GM23338 (cell line): ENCODE results near the gene GPC6. TPM values are rescaled to one million over a fixed set of nuclear protein-coding genes. Genes with fewer than 3 reads are reported as not detected.

ENCODE experiments used
- ATAC-seq: fragments of 200-7000 bp; cut with Tn5 transposase; 3 replicates; pipeline ENCODE4 v1.9.1; 2020
- DNase-seq: peaks from one replicate; pipeline ENCODE4 v3.0.0-alpha.2; 2015; ENCODE audit warnings: low spot score
- H2AFZ ChIP-seq: fragments of 200-600 bp; sonication (generic); 2 replicates; pipeline ENCODE4 v1.8.0; 2016; ENCODE audit warnings: antibody characterized with exemption, mild to moderate bottlenecking, moderate library complexity
- H3F3A ChIP-seq: fragments of 200-600 bp; sonication (generic); replicated peaks from 2 replicates; pipeline ENCODE4 v1.8.0; 2017; ENCODE audit warnings: antibody characterized with exemption, mixed run types, low read depth
- H3K27ac ChIP-seq: fragments of 200-600 bp; sonication (generic); 2 replicates; pipeline ENCODE4 v1.6.1; 2016; ENCODE audit warnings: low read depth
- H3K27me3 ChIP-seq: fragments of 200-600 bp; sonication (generic); 2 replicates; pipeline ENCODE4 v1.8.0; 2016; ENCODE audit warnings: mild to moderate bottlenecking, mixed run types, moderate library complexity; ENCODE audit not compliant: insufficient read depth
- H3K36me3 ChIP-seq: fragments of 200-600 bp; sonication (generic); 2 replicates; pipeline ENCODE4 v1.8.0; 2016; ENCODE audit warnings: mild to moderate bottlenecking; ENCODE audit not compliant: insufficient read depth
- H3K4me1 ChIP-seq: fragments of 200-600 bp; sonication (generic); 2 replicates; pipeline ENCODE4 v1.8.0; 2016; ENCODE audit warnings: mild to moderate bottlenecking, moderate library complexity; ENCODE audit not compliant: insufficient read depth
- H3K4me2 ChIP-seq: fragments of 200-600 bp; sonication (generic); 2 replicates; pipeline ENCODE4 v1.7.1; 2017; ENCODE audit warnings: mixed run types
- H3K4me3 ChIP-seq: fragments of 200-600 bp; sonication (generic); 2 replicates; pipeline ENCODE4 v1.6.1; 2016; ENCODE audit warnings: mixed run types
- H3K79me2 ChIP-seq: fragments of 200-600 bp; sonication (generic); replicated peaks from 2 replicates; pipeline ENCODE4 v1.8.0; 2017; ENCODE audit warnings: mild to moderate bottlenecking; ENCODE audit not compliant: insufficient read depth
- H3K9me2 ChIP-seq: fragments of 200-600 bp; sonication (generic); 2 replicates; pipeline ENCODE4 v1.8.0; 2017; ENCODE audit not compliant: insufficient read depth
- H4K20me1 ChIP-seq: fragments of 200-600 bp; sonication (generic); replicated peaks from 2 replicates; pipeline ENCODE4 v1.8.0; 2017; ENCODE audit warnings: mild to moderate bottlenecking; ENCODE audit not compliant: insufficient read depth
- H3K27ac Mint-ChIP-seq: 2 replicates; pipeline ENCODE4 v1.8.0; 2020; ENCODE audit warnings: inconsistent platforms, mild to moderate bottlenecking, moderate library complexity, mixed read lengths
- H3K27me3 Mint-ChIP-seq: 3 replicates; pipeline ENCODE4 v1.8.0; 2022; ENCODE audit warnings: low read depth, mild to moderate bottlenecking, moderate library complexity, mixed read lengths, inconsistent platforms; ENCODE audit not compliant: insufficient read depth, poor library complexity
- H3K36me3 Mint-ChIP-seq: 3 replicates; pipeline ENCODE4 v1.8.0; 2021; ENCODE audit warnings: low read depth, mild to moderate bottlenecking, inconsistent platforms, moderate library complexity, mixed read lengths
- H3K4me1 Mint-ChIP-seq: 3 replicates; pipeline ENCODE4 v1.8.0; 2020; ENCODE audit warnings: mild to moderate bottlenecking, inconsistent platforms, mixed read lengths
- H3K4me3 Mint-ChIP-seq: 3 replicates; pipeline ENCODE4 v1.8.0; 2021; ENCODE audit warnings: moderate library complexity, mild to moderate bottlenecking, inconsistent platforms, mixed read lengths
- H3K9me3 Mint-ChIP-seq: 3 replicates; pipeline ENCODE4 v1.8.0; 2020; ENCODE audit warnings: moderate library complexity, mild to moderate bottlenecking, inconsistent platforms, mixed read lengths
- POLR2AphosphoS5 ChIP-seq: IDR thresholded peaks from 2 replicates; pipeline ENCODE4 v1.6.1; 2016; ENCODE audit warnings: antibody characterized with exemption, low read depth
- STAT1 ChIP-seq: IDR thresholded peaks from one replicate; pipeline ENCODE4 v1.6.1; 2016; ENCODE audit warnings: antibody characterized with exemption; ENCODE audit not compliant: unreplicated experiment
- polyA plus RNA-seq: library from polyadenylated mRNA; unstranded; fragments of >200 nt; fragmentation: Nextera tagmentation; extraction: Ambion mirVana; gene quantifications from 2 replicates; pipeline ENCODE4 v1.2.1, GENCODE V29; 2016
- total RNA-seq: library from RNA; depleted of rRNA; stranded (reverse); fragments of >200 nt; shearing (Covaris generic); gene quantifications from 2 replicates; pipeline ENCODE4 v1.2.3, GENCODE V29; 2014
- TF ChIP-seq, protein P1 (sequence below): fragments of 250-450 bp; sonication (Bioruptor Pico); IDR thresholded peaks from 2 replicates; pipeline ENCODE4 v1.5.0; 2020; ENCODE audit warnings: mild to moderate bottlenecking, moderate library complexity
- TF ChIP-seq, protein P2 (sequence below), 2 experiments: fragments of 200-600 bp in 1 of 2; sonication (generic) in 1 of 2; conservative IDR thresholded peaks; 2 replicates each; pipeline versions ENCODE4 v1.5.1 to v1.6.1; 2016 to 2017; ENCODE audit warnings: antibody characterized with exemption in 2 of 2, low read depth in 2 of 2, mild to moderate bottlenecking in 2 of 2, moderate library complexity in 1 of 2
- TF ChIP-seq, protein P3 (sequence below): IDR thresholded peaks from one replicate; pipeline ENCODE4 v1.6.1; 2018; ENCODE audit warnings: antibody characterized with exemption; ENCODE audit not compliant: unreplicated experiment
- TF ChIP-seq, protein P4 (sequence below): IDR thresholded peaks from 2 replicates; pipeline ENCODE4 v1.6.1; 2016; ENCODE audit warnings: antibody characterized with exemption

Gene GPC6
- total and polyA plus RNA-seq, 2 experiments from 2014 or later: 6.4 to 28.6 TPM

DNA sequence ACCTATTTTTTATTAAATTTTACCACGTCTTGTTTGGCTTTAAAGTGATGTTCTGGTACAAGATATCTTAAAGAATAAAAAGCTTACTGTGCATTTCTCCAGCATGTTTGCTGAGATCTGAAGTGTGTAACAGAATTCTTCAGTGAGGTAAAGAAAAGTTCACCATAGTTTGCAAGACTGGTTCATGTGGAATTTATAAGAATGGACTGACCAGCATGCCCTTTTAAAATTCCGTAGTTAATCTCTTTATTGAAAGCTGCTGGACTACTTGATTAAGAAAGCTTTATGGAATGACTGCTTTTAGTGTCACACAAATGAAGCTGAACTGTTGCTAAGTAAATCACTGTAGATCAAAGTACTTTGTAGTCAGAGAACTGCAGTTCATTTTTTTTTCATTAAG is 119.2 kb downstream of the GPC6 start (continued):
- TF ChIP-seq, protein P1, sequence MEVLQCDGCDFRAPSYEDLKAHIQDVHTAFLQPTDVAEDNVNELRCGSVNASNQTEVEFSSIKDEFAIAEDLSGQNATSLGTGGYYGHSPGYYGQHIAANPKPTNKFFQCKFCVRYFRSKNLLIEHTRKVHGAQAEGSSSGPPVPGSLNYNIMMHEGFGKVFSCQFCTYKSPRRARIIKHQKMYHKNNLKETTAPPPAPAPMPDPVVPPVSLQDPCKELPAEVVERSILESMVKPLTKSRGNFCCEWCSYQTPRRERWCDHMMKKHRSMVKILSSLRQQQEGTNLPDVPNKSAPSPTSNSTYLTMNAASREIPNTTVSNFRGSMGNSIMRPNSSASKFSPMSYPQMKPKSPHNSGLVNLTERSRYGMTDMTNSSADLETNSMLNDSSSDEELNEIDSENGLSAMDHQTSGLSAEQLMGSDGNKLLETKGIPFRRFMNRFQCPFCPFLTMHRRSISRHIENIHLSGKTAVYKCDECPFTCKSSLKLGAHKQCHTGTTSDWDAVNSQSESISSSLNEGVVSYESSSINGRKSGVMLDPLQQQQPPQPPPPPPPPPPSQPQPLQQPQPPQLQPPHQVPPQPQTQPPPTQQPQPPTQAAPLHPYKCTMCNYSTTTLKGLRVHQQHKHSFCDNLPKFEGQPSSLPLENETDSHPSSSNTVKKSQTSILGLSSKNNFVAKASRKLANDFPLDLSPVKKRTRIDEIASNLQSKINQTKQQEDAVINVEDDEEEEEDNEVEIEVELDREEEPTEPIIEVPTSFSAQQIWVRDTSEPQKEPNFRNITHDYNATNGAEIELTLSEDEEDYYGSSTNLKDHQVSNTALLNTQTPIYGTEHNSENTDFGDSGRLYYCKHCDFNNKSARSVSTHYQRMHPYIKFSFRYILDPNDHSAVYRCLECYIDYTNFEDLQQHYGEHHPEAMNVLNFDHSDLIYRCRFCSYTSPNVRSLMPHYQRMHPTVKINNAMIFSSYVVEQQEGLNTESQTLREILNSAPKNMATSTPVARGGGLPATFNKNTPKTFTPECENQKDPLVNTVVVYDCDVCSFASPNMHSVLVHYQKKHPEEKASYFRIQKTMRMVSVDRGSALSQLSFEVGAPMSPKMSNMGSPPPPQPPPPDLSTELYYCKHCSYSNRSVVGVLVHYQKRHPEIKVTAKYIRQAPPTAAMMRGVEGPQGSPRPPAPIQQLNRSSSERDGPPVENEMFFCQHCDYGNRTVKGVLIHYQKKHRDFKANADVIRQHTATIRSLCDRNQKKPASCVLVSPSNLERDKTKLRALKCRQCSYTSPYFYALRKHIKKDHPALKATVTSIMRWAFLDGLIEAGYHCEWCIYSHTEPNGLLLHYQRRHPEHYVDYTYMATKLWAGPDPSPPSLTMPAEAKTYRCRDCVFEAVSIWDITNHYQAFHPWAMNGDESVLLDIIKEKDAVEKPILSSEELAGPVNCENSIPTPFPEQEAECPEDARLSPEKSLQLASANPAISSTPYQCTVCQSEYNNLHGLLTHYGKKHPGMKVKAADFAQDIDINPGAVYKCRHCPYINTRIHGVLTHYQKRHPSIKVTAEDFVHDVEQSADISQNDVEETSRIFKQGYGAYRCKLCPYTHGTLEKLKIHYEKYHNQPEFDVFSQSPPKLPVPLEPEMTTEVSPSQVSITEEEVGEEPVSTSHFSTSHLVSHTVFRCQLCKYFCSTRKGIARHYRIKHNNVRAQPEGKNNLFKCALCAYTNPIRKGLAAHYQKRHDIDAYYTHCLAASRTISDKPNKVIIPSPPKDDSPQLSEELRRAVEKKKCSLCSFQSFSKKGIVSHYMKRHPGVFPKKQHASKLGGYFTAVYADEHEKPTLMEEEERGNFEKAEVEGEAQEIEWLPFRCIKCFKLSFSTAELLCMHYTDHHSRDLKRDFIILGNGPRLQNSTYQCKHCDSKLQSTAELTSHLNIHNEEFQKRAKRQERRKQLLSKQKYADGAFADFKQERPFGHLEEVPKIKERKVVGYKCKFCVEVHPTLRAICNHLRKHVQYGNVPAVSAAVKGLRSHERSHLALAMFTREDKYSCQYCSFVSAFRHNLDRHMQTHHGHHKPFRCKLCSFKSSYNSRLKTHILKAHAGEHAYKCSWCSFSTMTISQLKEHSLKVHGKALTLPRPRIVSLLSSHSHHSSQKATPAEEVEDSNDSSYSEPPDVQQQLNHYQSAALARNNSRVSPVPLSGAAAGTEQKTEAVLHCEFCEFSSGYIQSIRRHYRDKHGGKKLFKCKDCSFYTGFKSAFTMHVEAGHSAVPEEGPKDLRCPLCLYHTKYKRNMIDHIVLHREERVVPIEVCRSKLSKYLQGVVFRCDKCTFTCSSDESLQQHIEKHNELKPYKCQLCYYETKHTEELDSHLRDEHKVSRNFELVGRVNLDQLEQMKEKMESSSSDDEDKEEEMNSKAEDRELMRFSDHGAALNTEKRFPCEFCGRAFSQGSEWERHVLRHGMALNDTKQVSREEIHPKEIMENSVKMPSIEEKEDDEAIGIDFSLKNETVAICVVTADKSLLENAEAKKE (CRISPR knock-in tag): no peak
- TF ChIP-seq STAT1: no peak
- TF ChIP-seq, protein P2, sequence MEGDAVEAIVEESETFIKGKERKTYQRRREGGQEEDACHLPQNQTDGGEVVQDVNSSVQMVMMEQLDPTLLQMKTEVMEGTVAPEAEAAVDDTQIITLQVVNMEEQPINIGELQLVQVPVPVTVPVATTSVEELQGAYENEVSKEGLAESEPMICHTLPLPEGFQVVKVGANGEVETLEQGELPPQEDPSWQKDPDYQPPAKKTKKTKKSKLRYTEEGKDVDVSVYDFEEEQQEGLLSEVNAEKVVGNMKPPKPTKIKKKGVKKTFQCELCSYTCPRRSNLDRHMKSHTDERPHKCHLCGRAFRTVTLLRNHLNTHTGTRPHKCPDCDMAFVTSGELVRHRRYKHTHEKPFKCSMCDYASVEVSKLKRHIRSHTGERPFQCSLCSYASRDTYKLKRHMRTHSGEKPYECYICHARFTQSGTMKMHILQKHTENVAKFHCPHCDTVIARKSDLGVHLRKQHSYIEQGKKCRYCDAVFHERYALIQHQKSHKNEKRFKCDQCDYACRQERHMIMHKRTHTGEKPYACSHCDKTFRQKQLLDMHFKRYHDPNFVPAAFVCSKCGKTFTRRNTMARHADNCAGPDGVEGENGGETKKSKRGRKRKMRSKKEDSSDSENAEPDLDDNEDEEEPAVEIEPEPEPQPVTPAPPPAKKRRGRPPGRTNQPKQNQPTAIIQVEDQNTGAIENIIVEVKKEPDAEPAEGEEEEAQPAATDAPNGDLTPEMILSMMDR (conservative IDR thresholded peaks at IDR 0.05; ENCODE audit: low read depth in 2 of 2): no peak

DNA sequence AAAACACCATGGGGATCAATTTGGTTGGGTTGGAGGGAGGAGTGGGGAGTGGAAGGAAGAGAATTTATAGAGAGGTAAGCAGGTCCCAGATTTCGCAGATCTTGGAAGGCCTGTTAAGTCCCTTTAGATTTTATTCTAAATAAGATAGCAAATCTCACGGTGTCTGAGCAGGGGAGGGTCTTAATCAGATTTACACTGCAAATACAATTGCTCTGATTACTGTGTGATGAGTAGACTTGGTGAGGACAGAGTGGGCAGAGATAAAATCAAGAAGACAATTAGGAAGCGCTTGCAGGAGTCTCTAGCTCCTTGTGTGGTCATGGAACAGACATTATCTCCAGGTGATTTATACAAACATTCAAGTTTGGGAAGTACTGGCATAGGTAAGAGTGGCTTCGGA is 126.0 kb downstream of the GPC6 start:
- no peak overlapping the region for H3K4me2 ChIP-seq
- no peaks in the 10 kb centered on the region for H3K9me3 Mint-ChIP-seq
- H3K27me3 Mint-ChIP-seq: peaks cover 3% of the 10 kb centered on the region
- no peak overlapping the region for H3K27ac Mint-ChIP-seq
- H3F3A ChIP-seq: no peaks in the 10 kb centered on the region
- peaks cover 7% of the 10 kb centered on the region for H3K79me2 ChIP-seq
- H3K9me2 ChIP-seq: peaks cover 3% of the 10 kb centered on the region; the same call in 1 of the 2 replicates
- H3K4me1 ChIP-seq: no peaks in the 10 kb centered on the region
- peaks cover 11% of the 10 kb centered on the region; the same call in 2 of the 3 replicates for H3K4me1 Mint-ChIP-seq
- H3K27me3 ChIP-seq: no peaks in the 10 kb centered on the region
- no peak overlapping the region for H3K4me3 Mint-ChIP-seq
- peaks cover under 1% of the 10 kb centered on the region; the same call in 1 of the 3 replicates for H3K36me3 Mint-ChIP-seq
- no peak overlapping the region for H2AFZ ChIP-seq
- no peaks in the 10 kb centered on the region for H4K20me1 ChIP-seq
- no peaks in the 10 kb centered on the region for H3K36me3 ChIP-seq
- no peak overlapping the region for H3K4me3 ChIP-seq
- DNase-seq: no peak
- no peak overlapping the region for H3K27ac ChIP-seq
- no peak for ATAC-seq
- TF ChIP-seq POLR2AphosphoS5: no peak
- TF ChIP-seq, protein P3, sequence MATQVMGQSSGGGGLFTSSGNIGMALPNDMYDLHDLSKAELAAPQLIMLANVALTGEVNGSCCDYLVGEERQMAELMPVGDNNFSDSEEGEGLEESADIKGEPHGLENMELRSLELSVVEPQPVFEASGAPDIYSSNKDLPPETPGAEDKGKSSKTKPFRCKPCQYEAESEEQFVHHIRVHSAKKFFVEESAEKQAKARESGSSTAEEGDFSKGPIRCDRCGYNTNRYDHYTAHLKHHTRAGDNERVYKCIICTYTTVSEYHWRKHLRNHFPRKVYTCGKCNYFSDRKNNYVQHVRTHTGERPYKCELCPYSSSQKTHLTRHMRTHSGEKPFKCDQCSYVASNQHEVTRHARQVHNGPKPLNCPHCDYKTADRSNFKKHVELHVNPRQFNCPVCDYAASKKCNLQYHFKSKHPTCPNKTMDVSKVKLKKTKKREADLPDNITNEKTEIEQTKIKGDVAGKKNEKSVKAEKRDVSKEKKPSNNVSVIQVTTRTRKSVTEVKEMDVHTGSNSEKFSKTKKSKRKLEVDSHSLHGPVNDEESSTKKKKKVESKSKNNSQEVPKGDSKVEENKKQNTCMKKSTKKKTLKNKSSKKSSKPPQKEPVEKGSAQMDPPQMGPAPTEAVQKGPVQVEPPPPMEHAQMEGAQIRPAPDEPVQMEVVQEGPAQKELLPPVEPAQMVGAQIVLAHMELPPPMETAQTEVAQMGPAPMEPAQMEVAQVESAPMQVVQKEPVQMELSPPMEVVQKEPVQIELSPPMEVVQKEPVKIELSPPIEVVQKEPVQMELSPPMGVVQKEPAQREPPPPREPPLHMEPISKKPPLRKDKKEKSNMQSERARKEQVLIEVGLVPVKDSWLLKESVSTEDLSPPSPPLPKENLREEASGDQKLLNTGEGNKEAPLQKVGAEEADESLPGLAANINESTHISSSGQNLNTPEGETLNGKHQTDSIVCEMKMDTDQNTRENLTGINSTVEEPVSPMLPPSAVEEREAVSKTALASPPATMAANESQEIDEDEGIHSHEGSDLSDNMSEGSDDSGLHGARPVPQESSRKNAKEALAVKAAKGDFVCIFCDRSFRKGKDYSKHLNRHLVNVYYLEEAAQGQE: no peak
- TF ChIP-seq, protein P2 (conservative IDR thresholded peaks at IDR 0.05; ENCODE audit: low read depth in 2 of 2): no peak
- TF ChIP-seq, protein P4, sequence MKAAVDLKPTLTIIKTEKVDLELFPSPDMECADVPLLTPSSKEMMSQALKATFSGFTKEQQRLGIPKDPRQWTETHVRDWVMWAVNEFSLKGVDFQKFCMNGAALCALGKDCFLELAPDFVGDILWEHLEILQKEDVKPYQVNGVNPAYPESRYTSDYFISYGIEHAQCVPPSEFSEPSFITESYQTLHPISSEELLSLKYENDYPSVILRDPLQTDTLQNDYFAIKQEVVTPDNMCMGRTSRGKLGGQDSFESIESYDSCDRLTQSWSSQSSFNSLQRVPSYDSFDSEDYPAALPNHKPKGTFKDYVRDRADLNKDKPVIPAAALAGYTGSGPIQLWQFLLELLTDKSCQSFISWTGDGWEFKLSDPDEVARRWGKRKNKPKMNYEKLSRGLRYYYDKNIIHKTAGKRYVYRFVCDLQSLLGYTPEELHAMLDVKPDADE: no peak
